HL-60 (cell line): ENCODE measurements around the gene ECI1.

Source experiments
- DNase-seq, 2 experiments: peaks; one replicate each; pipeline ENCODE4 v3.0.0-alpha.2; 2010 to 2020; ENCODE audit warnings: low read depth in 1 of 2, low spot score in 1 of 2
- H3K27ac ChIP-seq: fragments of 250-450 bp; sonication (Bioruptor Pico); replicated peaks from 2 replicates; pipeline ENCODE4 v1.5.1; 2020; ENCODE audit warnings: mild to moderate bottlenecking, moderate library complexity
- H3K27me3 ChIP-seq: fragments of 250-450 bp; sonication (Bioruptor Pico); 2 replicates; pipeline ENCODE4 v1.5.1; 2021; ENCODE audit warnings: mild to moderate bottlenecking, moderate library complexity; ENCODE audit not compliant: insufficient read depth, poor library complexity, severe bottlenecking
- H3K4me3 ChIP-seq: replicated peaks from 2 replicates; pipeline ENCODE4 v1.5.1; 2011; ENCODE audit warnings: mild to moderate bottlenecking, control low read depth, low read length; ENCODE audit not compliant: insufficient read depth
- GABPA ChIP-seq: IDR thresholded peaks from 2 replicates; pipeline ENCODE4 v1.6.1; 2012; ENCODE audit warnings: low read depth
- POLR2AphosphoS5 ChIP-seq: IDR thresholded peaks from 2 replicates; pipeline ENCODE4 v1.6.1; 2012; ENCODE audit warnings: low read depth
- REST ChIP-seq: IDR thresholded peaks from 2 replicates; pipeline ENCODE4 v1.6.1; 2012; ENCODE audit warnings: low read depth; ENCODE audit not compliant: insufficient replicate concordance
- SPI1 ChIP-seq: IDR thresholded peaks from 2 replicates; pipeline ENCODE4 v1.6.1; 2012; ENCODE audit warnings: low read depth, mild to moderate bottlenecking, borderline replicate concordance
- TF ChIP-seq, protein P1 (sequence below): IDR thresholded peaks from one replicate; pipeline ENCODE4 v1.5.1; 2011; ENCODE audit warnings: low read length, control low read depth, inconsistent platforms; ENCODE audit not compliant: insufficient read depth

ECI1 gene

GRCh38 chr16:2229632-2230250, 21.6 kb downstream of the ECI1 start:
- DNase-seq, result no peak
- H3K27ac ChIP-seq, result no peak overlapping the region
- no peaks in the 10 kb centered on the region for H3K27me3 ChIP-seq
- TF ChIP-seq SPI1, result no peak
- no peak overlapping the region for H3K4me3 ChIP-seq

GRCh38 chr16:2229091-2229490, 22.3 kb downstream of the ECI1 start:
- TF ChIP-seq, protein P1, sequence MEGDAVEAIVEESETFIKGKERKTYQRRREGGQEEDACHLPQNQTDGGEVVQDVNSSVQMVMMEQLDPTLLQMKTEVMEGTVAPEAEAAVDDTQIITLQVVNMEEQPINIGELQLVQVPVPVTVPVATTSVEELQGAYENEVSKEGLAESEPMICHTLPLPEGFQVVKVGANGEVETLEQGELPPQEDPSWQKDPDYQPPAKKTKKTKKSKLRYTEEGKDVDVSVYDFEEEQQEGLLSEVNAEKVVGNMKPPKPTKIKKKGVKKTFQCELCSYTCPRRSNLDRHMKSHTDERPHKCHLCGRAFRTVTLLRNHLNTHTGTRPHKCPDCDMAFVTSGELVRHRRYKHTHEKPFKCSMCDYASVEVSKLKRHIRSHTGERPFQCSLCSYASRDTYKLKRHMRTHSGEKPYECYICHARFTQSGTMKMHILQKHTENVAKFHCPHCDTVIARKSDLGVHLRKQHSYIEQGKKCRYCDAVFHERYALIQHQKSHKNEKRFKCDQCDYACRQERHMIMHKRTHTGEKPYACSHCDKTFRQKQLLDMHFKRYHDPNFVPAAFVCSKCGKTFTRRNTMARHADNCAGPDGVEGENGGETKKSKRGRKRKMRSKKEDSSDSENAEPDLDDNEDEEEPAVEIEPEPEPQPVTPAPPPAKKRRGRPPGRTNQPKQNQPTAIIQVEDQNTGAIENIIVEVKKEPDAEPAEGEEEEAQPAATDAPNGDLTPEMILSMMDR, result no peak
- TF ChIP-seq REST, result no peak
- TF ChIP-seq POLR2AphosphoS5, result no peak
- no peak for TF ChIP-seq SPI1
- TF ChIP-seq GABPA, result no peak
- no peak for DNase-seq
- Histone ChIP-seq H3K27ac (no peak overlapping the region), H3K4me3 (no peak overlapping the region), H3K27me3 (no peaks in the 10 kb centered on the region)

DNA sequence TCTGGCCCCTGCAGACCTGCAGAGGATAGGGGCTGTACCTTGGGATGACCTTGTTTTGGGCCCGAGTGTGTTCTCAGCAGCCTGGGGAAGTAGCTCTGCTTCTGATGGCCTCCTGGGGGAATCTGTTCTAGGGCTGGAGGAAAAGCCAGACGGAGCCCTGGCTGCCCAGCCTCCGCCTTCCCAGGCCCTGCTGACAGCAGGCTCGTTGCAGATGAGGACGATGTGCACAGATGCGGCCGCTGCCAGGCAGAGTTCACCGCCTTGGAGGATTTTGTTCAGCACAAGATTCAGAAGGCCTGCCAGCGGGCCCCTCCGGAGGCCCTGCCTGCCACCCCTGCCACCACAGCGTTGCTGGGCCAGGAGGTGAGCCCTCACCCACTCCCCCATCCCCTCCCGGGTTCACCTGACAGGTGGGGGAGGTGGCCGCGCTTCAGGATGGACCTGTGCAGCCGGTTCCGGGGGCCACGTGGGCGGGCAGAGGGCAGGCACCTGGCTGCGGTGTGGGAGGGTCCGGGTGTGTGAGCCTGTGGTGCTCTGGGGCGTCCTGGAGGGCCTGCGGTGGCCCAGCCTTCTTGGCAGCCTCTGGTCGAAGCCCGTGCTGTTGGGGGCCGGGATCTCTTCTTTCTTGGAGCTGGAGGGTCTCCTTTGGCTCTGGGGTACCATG, 23.1 kb downstream of the ECI1 start:
- no peak overlapping the region for H3K4me3 ChIP-seq
- H3K27ac ChIP-seq, result no peak overlapping the region
- no peaks in the 10 kb centered on the region for H3K27me3 ChIP-seq
- DNase-seq, result no peak
- TF ChIP-seq SPI1 (no peak), POLR2AphosphoS5 (no peak), REST (no peak), GABPA (no peak)
- TF ChIP-seq, protein P1, result no peak

GRCh38 chr16:2226918-2227317, 24.5 kb downstream of the ECI1 start:
- TF ChIP-seq SPI1 (no peak), GABPA (no peak), POLR2AphosphoS5 (no peak), REST (no peak)
- TF ChIP-seq, protein P1, result no peak

More at GRCh38 chr16:2226918-2227317, 24.5 kb downstream of the ECI1 start:
- Histone ChIP-seq H3K27ac (no peak overlapping the region), H3K27me3 (no peaks in the 10 kb centered on the region), H3K4me3 (no peak overlapping the region)
- DNase-seq, result no peak
